ENCODE results near the gene ATG12.
"Not testable (repeated sequence)": the region's sequence is repeated elsewhere in the genome, so short reads cannot be mapped to it uniquely, and the experiment has no call there.

The ATG12 gene

DNA sequence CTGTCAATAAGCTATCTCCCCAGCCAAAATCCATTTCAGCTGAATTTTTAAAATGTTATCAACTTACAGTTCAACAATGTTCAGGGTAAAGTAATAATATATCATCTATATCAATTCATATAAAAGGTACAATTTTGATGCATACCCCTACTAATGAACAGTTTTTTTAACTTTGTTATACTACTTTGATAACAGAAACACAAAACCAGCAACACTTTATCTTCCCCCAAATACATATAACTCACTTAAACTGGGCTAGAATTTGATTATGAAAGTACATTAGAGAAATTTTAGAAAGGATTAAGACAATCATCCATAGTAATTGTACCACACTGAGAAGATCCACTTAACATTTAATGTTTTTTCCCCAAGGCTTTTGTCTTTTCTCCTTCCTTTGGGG, 30.0 kb downstream of the ATG12 start:
- Histone ChIP-seq H2AFZ (ENCODE audit: low read depth, low read length) (no peak overlapping the region), H3K36me3 (replicated peaks; ENCODE audit: low read depth, low read length) (no peaks in the 10 kb centered on the region), H3K79me2 (ENCODE audit: low read length) (no peaks in the 10 kb centered on the region), H3K4me1 (ENCODE audit: low read length) (no peaks in the 10 kb centered on the region), H3K4me3 (ENCODE audit: low read length) (no peak overlapping the region), H3K4me2 (ENCODE audit: low read length) (no peak overlapping the region), H3K27me3 (ENCODE audit: low read depth, low read length) (peaks cover 10% of the 10 kb centered on the region; the same call in 1 of the 2 replicates), H3K9ac (ENCODE audit: low read length) (no peak overlapping the region), H3K9me3 (ENCODE audit: insufficient read depth, low read length) (no peaks in the 10 kb centered on the region), H3K27ac (ENCODE audit: low read length) (no peak overlapping the region), H4K20me1 (ENCODE audit: insufficient read depth, low read length) (no peaks in the 10 kb centered on the region)
- TF ChIP-seq EZH2phosphoT487 (IDR thresholded peaks at IDR 0.05; ENCODE audit: low read depth): no peak
- no peak for TF ChIP-seq CTCF (IDR thresholded peaks at IDR 0.05; ENCODE audit: low read depth, low read length)

- Histone ChIP-seq H3K9me3 (ENCODE audit: insufficient read depth, low read length) (no peaks in the 10 kb centered on the region), H3K36me3 (replicated peaks; ENCODE audit: low read depth, low read length) (no peaks in the 10 kb centered on the region), H3K9ac (ENCODE audit: low read length) (no peak overlapping the region), H3K27me3 (ENCODE audit: low read depth, low read length) (peaks cover 10% of the 10 kb centered on the region; the same call in 1 of the 2 replicates), H3K4me2 (ENCODE audit: low read length) (no peak overlapping the region), H2AFZ (ENCODE audit: low read depth, low read length) (no peak overlapping the region), H4K20me1 (ENCODE audit: insufficient read depth, low read length) (no peaks in the 10 kb centered on the region), H3K4me3 (ENCODE audit: low read length) (no peak overlapping the region), H3K4me1 (ENCODE audit: low read length) (no peaks in the 10 kb centered on the region), H3K79me2 (ENCODE audit: low read length) (no peaks in the 10 kb centered on the region), H3K27ac (ENCODE audit: low read length) (no peak overlapping the region)
- TF ChIP-seq EZH2phosphoT487 (IDR thresholded peaks at IDR 0.05; ENCODE audit: low read depth) (no peak), CTCF (IDR thresholded peaks at IDR 0.05; ENCODE audit: low read depth, low read length) (no peak)
These were observed 30.6 kb downstream of the ATG12 start for GRCh38 chr5:115810761-115811160.

DNA sequence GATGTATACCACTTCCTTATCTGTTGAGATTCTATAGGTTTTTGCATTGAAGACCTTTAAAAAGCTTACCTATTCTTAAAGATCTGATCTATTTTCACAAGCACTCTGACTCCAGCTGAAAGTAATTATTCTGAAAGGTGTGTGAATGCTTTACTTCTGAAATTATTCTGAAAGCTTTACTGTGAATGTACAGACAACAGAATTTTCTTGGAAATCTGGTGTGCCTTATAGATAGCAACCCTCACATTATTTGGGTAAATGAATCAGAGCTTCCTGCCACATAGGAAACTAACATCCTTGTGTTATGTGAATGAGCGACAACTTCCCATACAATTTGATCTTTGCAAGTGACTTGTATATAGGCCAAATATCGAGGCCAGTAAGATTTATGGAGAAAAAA, 31.4 kb downstream of the ATG12 start:
- Histone ChIP-seq H3K79me2 (ENCODE audit: low read length) (no peaks in the 10 kb centered on the region), H3K9me3 (ENCODE audit: insufficient read depth, low read length) (no peaks in the 10 kb centered on the region), H3K27me3 (ENCODE audit: low read depth, low read length) (peaks cover 10% of the 10 kb centered on the region; the same call in 1 of the 2 replicates)

GRCh38 chr5:115808066-115808465, 33.3 kb downstream of the ATG12 start:
- H3K27me3 ChIP-seq (ENCODE audit: low read depth, low read length); H4K20me1 ChIP-seq (ENCODE audit: insufficient read depth, low read length); H3K4me2 ChIP-seq (ENCODE audit: low read length); H3K4me1 ChIP-seq (ENCODE audit: low read length); H3K36me3 ChIP-seq (replicated peaks; ENCODE audit: low read depth, low read length); H3K9me3 ChIP-seq (ENCODE audit: insufficient read depth, low read length); H3K27ac ChIP-seq (ENCODE audit: low read length); H3K79me2 ChIP-seq (ENCODE audit: low read length); H2AFZ ChIP-seq (ENCODE audit: low read depth, low read length); H3K4me3 ChIP-seq (ENCODE audit: low read length); H3K9ac ChIP-seq (ENCODE audit: low read length): not testable (repeated sequence)

More for the DNA sequence above, 31.4 kb downstream of the ATG12 start:
- no peak overlapping the region for H3K4me2 ChIP-seq (ENCODE audit: low read length)
- H3K4me3 ChIP-seq (ENCODE audit: low read length): no peak overlapping the region
- H4K20me1 ChIP-seq (ENCODE audit: insufficient read depth, low read length): no peaks in the 10 kb centered on the region
- no peak overlapping the region for H2AFZ ChIP-seq (ENCODE audit: low read depth, low read length)
- no peak overlapping the region for H3K27ac ChIP-seq (ENCODE audit: low read length)
- H3K9ac ChIP-seq (ENCODE audit: low read length): no peak overlapping the region
- TF ChIP-seq EZH2phosphoT487 (IDR thresholded peaks at IDR 0.05; ENCODE audit: low read depth) (no peak), CTCF (IDR thresholded peaks at IDR 0.05; ENCODE audit: low read depth, low read length) (no peak)
- H3K4me1 ChIP-seq (ENCODE audit: low read length): no peaks in the 10 kb centered on the region
- no peaks in the 10 kb centered on the region for H3K36me3 ChIP-seq (replicated peaks; ENCODE audit: low read depth, low read length)

DNA sequence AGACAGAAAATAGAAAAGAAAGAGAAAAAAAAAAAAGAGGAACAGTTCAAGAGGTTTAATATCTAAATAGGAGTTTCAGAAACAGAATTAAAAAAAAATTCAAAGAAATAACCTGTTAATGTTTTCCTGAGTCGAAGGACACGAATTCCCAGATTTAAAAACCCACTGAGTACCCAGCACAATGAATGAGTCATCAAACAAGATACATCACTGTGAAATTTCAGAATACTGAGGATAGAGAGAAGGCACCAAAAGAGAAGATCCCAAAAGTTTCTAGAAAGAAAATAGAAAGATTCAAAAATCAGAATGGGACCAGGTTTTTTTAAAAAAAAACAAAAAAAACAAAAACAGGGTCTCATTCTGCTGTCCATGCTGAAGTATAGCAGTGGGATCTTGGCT, 33.7 kb downstream of the ATG12 start:
- Histone ChIP-seq H3K4me2 (ENCODE audit: low read length) (no peak overlapping the region), H3K79me2 (ENCODE audit: low read length) (no peaks in the 10 kb centered on the region), H3K36me3 (replicated peaks; ENCODE audit: low read depth, low read length) (no peaks in the 10 kb centered on the region), H3K4me3 (ENCODE audit: low read length) (no peak overlapping the region), H3K27me3 (ENCODE audit: low read depth, low read length) (no peaks in the 10 kb centered on the region; the same call in 1 of the 2 replicates), H3K4me1 (ENCODE audit: low read length) (no peaks in the 10 kb centered on the region), H4K20me1 (ENCODE audit: insufficient read depth, low read length) (no peaks in the 10 kb centered on the region), H3K9ac (ENCODE audit: low read length) (no peak overlapping the region), H3K27ac (ENCODE audit: low read length) (no peak overlapping the region), H3K9me3 (ENCODE audit: insufficient read depth, low read length) (no peaks in the 10 kb centered on the region), H2AFZ (ENCODE audit: low read depth, low read length) (no peak overlapping the region)
- TF ChIP-seq EZH2phosphoT487 (IDR thresholded peaks at IDR 0.05; ENCODE audit: low read depth) (no peak), CTCF (IDR thresholded peaks at IDR 0.05; ENCODE audit: low read depth, low read length) (no peak)

All from OCI-LY3 (cell line).